NT2/D1 (cell line): ENCODE results near the gene AMN1.

Experiments
- SUZ12 ChIP-seq: IDR thresholded peaks from 2 replicates; pipeline ENCODE4 v1.6.1; 2011; ENCODE audit not compliant: insufficient read length, insufficient read depth; ENCODE audit errors: extremely low read depth
- YY1 ChIP-seq: IDR thresholded peaks from 2 replicates; pipeline ENCODE4 v1.6.1; 2011; ENCODE audit not compliant: insufficient read length, insufficient read depth
- ZNF274 ChIP-seq: IDR thresholded peaks from 2 replicates; pipeline ENCODE4 v1.6.1; 2011; ENCODE audit warnings: mild to moderate bottlenecking, low read depth, low read length

- TF ChIP-seq YY1: no peak
- TF ChIP-seq ZNF274: no peak
- no peak for TF ChIP-seq SUZ12
Observed at GRCh38 chr12:31712877-31713276, 15.9 kb downstream of the AMN1 start.
